ENCODE data around the gene SPTBN1. TPM values are rescaled to one million over a fixed set of nuclear protein-coding genes. Genes with fewer than 3 reads are reported as not detected.

Gene SPTBN1
- total and polyA plus RNA-seq, 2 experiments from 2014 or later = 58.1 to 204 TPM

GRCh38 chr2:54503192-54503591 lies 47.1 kb downstream of the SPTBN1 start:
- Mint-ChIP-seq H3K4me1 (peaks cover 50% of the 10 kb centered on the region), H3K27ac (no peak overlapping the region), H3K36me3 (ENCODE audit: low read depth) (no peaks in the 10 kb centered on the region), H3K9me3 (no peaks in the 10 kb centered on the region), H3K27me3 (ENCODE audit: insufficient read depth, low read depth, poor library complexity) (peaks cover 3% of the 10 kb centered on the region), H3K4me3 (no peak overlapping the region)
- Histone ChIP-seq H3K79me2 (replicated peaks; ENCODE audit: insufficient read depth) (peaks cover 14% of the 10 kb centered on the region), H3K27me3 (ENCODE audit: insufficient read depth) (no peaks in the 10 kb centered on the region), H3K27ac (ENCODE audit: low read depth) (no peak overlapping the region), H3K4me2 (no peak overlapping the region), H3K4me3 (no peak overlapping the region), H3K36me3 (ENCODE audit: insufficient read depth) (no peaks in the 10 kb centered on the region), H3K9me2 (ENCODE audit: insufficient read depth) (no peaks in the 10 kb centered on the region; the same call in 1 of the 2 replicates), H3F3A (replicated peaks; ENCODE audit: low read depth) (no peaks in the 10 kb centered on the region), H3K4me1 (ENCODE audit: insufficient read depth) (peaks cover 15% of the 10 kb centered on the region), H4K20me1 (replicated peaks; ENCODE audit: insufficient read depth) (no peaks in the 10 kb centered on the region), H2AFZ (no peak overlapping the region)
- peak; percentile 82 to 95 for TF ChIP-seq CTCF (conservative IDR thresholded peaks at IDR 0.05; ENCODE audit: low read depth in 2 of 2)
- no peak for TF ChIP-seq POLR2AphosphoS5 (IDR thresholded peaks at IDR 0.05; ENCODE audit: low read depth)
- TF ChIP-seq ZNF462 (CRISPR knock-in tag; IDR thresholded peaks at IDR 0.05) = no peak
- peak; percentile 96 for ATAC-seq
- DNase-seq (ENCODE audit: low spot score) = peak; percentile 85

- ATAC-seq = no peak
- H4K20me1 ChIP-seq (replicated peaks; ENCODE audit: insufficient read depth) = no peaks in the 10 kb centered on the region
- peaks cover 14% of the 10 kb centered on the region for H3K79me2 ChIP-seq (replicated peaks; ENCODE audit: insufficient read depth)
- TF ChIP-seq ETS1 (IDR thresholded peaks at IDR 0.05) (no peak), STAT1 (IDR thresholded peaks at IDR 0.05; ENCODE audit: unreplicated experiment) (no peak)
Measured at GRCh38 chr2:54503828-54504227, 47.7 kb downstream of the SPTBN1 start.

More at GRCh38 chr2:54503828-54504227, 47.7 kb downstream of the SPTBN1 start:
- no peaks in the 10 kb centered on the region for H3K27me3 ChIP-seq (ENCODE audit: insufficient read depth)
- Mint-ChIP-seq H3K36me3 (ENCODE audit: low read depth) (no peaks in the 10 kb centered on the region), H3K4me3 (no peak overlapping the region), H3K4me1 (peaks cover 45% of the 10 kb centered on the region), H3K27me3 (ENCODE audit: insufficient read depth, low read depth, poor library complexity) (peaks cover 3% of the 10 kb centered on the region), H3K9me3 (no peaks in the 10 kb centered on the region), H3K27ac (no peak overlapping the region)
- H3K9me2 ChIP-seq (ENCODE audit: insufficient read depth) = no peaks in the 10 kb centered on the region; the same call in 1 of the 2 replicates
- H3K4me2 ChIP-seq = no peak overlapping the region
- H3K27ac ChIP-seq (ENCODE audit: low read depth) = no peak overlapping the region
- no peak for DNase-seq (ENCODE audit: low spot score)
- H2AFZ ChIP-seq = no peak overlapping the region
- H3K36me3 ChIP-seq (ENCODE audit: insufficient read depth) = no peaks in the 10 kb centered on the region
- H3F3A ChIP-seq (replicated peaks; ENCODE audit: low read depth) = no peaks in the 10 kb centered on the region
- H3K4me3 ChIP-seq = no peak overlapping the region
- peaks cover 8% of the 10 kb centered on the region for H3K4me1 ChIP-seq (ENCODE audit: insufficient read depth)

Data from GM23338 (cell line).